Measurements from ENCODE around the gene SLC9A9.

DNA sequence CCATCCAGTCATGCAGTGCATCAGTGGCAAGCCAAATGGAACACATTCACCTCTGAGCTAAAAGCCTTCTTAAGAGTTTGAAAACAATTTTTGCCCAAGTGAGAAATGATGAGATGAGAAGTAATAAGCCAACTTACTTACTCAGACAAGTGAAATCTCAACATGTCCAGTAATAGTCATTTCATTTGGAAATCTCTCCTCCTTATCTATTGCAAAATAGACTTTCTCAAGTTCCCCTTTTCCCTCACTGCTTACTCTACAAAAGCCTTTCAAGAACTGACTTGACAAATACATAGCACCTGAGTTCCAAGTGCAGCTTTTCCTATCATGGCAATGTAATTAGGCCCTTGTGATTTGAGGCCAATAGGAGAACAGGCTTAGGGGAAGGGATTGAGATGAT is 282.3 kb downstream of the SLC9A9 start:
- TF ChIP-seq POLR2AphosphoS5 (IDR thresholded peaks at IDR 0.05) (no peak), POLR2A (IDR thresholded peaks at IDR 0.05) (no peak), EP300 (IDR thresholded peaks at IDR 0.05) (no peak)
- TF ChIP-seq, protein P1, sequence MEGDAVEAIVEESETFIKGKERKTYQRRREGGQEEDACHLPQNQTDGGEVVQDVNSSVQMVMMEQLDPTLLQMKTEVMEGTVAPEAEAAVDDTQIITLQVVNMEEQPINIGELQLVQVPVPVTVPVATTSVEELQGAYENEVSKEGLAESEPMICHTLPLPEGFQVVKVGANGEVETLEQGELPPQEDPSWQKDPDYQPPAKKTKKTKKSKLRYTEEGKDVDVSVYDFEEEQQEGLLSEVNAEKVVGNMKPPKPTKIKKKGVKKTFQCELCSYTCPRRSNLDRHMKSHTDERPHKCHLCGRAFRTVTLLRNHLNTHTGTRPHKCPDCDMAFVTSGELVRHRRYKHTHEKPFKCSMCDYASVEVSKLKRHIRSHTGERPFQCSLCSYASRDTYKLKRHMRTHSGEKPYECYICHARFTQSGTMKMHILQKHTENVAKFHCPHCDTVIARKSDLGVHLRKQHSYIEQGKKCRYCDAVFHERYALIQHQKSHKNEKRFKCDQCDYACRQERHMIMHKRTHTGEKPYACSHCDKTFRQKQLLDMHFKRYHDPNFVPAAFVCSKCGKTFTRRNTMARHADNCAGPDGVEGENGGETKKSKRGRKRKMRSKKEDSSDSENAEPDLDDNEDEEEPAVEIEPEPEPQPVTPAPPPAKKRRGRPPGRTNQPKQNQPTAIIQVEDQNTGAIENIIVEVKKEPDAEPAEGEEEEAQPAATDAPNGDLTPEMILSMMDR (IDR thresholded peaks at IDR 0.05): no peak

Data from gastroesophageal sphincter (tissue), 3 donors.